Fibroblast of the aortic adventitia (primary cell): ENCODE measurements around the gene RGS6. TPM values are rescaled to one million over a fixed set of nuclear protein-coding genes. Genes with fewer than 3 reads are reported as not detected.
A peak's percentile ranks its signal among the peaks of the same experiment; 100 is the strongest.

Experiments
- DNase-seq: peaks from one replicate; pipeline ENCODE4 v3.0.0-alpha.2; 2010; ENCODE audit warnings: low read depth
- H3K4me3 ChIP-seq: 2 replicates; pipeline ENCODE4 v1.5.1; 2011; ENCODE audit warnings: low read depth, mild to moderate bottlenecking, control low read depth, low read length, moderate library complexity
- CTCF ChIP-seq: IDR thresholded peaks from 2 replicates; pipeline ENCODE4 v1.5.1; 2011; ENCODE audit warnings: mild to moderate bottlenecking, low read length, control low read depth, inconsistent platforms; ENCODE audit not compliant: insufficient read depth
- small RNA-seq: library from RNA; depleted of rRNA; stranded (forward); fragments of <200 nt; gene quantifications from one replicate; pipeline ENCODE3, GENCODE V24; 2012
- total RNA-seq: library from RNA; depleted of rRNA; stranded (reverse); fragments of >200 nt; gene quantifications from 2 replicates; pipeline ENCODE4 v1.2.3, GENCODE V29; 2012; ENCODE audit warnings: low replicate concordance

Gene RGS6
- total RNA-seq, 1 donor, result not detected

DNA sequence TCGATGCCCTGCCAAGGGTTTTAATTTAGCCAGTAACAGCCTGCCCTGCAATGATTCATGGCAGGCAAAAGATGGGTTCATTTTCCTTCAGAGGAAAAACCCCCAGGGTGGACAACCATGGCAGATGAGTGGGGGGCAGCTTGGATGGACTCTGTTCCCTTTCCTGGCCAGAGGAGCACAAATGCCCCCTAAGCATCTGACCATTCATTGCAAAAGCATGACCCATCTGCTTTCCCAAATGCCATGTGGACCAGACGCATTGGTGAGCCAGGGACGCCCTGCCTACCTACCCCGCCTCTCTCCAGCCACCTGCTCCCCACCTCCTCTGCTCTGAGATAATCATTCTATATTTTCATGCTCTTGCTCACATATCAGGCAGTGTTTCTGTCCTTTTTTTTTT is 679.8 kb downstream of the RGS6 start:
- H3K4me3 ChIP-seq, result no peak overlapping the region
- DNase-seq, result no peak

DNA sequence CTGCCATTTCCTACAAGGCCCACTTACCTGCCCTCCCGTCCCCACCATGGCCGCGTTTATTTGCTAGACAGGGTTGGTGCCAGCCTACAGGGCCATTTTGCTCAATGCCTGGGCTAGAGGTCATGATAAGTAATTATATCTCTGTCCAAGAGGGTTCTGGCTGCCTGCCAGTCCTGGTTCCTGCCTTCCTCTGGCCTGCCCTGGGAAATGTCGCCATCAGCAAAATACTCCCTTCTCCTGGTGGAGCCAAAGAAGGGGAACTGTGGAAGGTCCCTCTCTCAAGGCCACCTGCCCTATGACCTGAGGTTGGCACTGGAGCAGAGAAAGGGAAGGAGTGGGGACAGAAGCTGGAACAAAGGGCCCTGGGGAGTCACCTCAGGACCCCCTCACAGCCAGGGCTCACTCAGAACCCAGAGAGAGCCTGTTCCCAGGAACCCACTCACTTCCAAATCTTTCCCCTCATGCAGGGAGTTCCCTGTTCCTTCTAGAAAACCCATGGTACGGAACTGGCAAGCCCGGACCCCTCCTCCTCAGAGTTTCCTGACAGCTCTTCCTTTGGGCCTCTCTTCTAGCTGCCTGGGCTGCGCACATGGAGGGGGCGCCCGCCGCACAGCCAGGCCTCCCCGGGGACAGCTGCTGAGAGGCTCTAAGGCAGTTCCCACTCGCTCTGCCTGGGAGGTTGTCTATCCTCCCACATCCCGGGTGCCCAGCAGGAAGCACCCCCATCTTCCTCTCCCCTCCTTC is 681.2 kb downstream of the RGS6 start:
- no peak overlapping the region for H3K4me3 ChIP-seq
- no peak for TF ChIP-seq CTCF
- DNase-seq, result peak; percentile 27

More for the DNA sequence above, 679.8 kb downstream of the RGS6 start:
- no peak for TF ChIP-seq CTCF

DNA sequence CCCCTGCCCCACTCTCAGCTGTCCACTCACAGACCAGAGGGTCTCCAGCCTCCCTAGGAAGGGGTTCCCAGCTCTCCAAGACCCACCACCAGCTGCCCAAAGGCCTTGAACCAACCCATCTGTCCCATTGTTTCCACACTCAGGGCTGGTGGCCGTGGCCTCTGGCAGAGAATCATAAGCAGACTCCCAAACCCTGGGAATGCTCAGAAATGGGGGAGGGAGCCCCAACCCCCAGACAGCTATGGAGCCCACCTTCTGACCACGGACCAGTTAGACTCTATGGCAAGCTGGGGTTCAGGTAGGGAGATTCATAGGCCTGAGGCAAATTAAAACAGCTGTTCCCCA is 681.7 kb downstream of the RGS6 start:
- DNase-seq, result no peak
- TF ChIP-seq CTCF, result no peak
- H3K4me3 ChIP-seq, result no peak overlapping the region

- no peak for DNase-seq
- H3K4me3 ChIP-seq, result no peak overlapping the region
- TF ChIP-seq CTCF, result no peak
Measured at GRCh38 chr14:72614365-72614764, 682.1 kb downstream of the RGS6 start.

- H3K4me3 ChIP-seq, result no peak overlapping the region
- no peak for DNase-seq
- TF ChIP-seq CTCF, result no peak
Measured at GRCh38 chr14:72614891-72615415, 682.7 kb downstream of the RGS6 start.

GRCh38 chr14:72615451-72616121 is 683.4 kb downstream of the RGS6 start:
- no peak for TF ChIP-seq CTCF
- H3K4me3 ChIP-seq, result no peak overlapping the region
- peak; percentile 79 for DNase-seq

Small RNA genes within 50 kb of the gene (small RNA-seq; reads per million reads assigned to genes)
- gene MIR7843 (not detected), gene RF00019 (not detected)
